ENCODE results near the gene NME5. TPM values are rescaled to one million over a fixed set of nuclear protein-coding genes. Genes with fewer than 3 reads are reported as not detected.

NME5 gene
- total and polyA plus RNA-seq, 2 of the 13 experiments (the other 11 are each of a cell fraction or from before 2014, with no cell fraction given): 0.18 TPM; not detected in 1

GRCh38 chr5:138068742-138069600 is 70.3 kb downstream of the NME5 start (continued):
- TF ChIP-seq MIXL1 (CRISPR knock-in tag; IDR thresholded peaks at IDR 0.05) (no peak), KDM2A (CRISPR knock-in tag; IDR thresholded peaks at IDR 0.05; ENCODE audit: borderline replicate concordance, low read depth) (0 out of 2 replicates have a peak, but pooled peaks have one; percentile 28), SYNCRIP (IDR thresholded peaks at IDR 0.05; ENCODE audit: insufficient read depth, low read depth, low read length) (no peak), NFAT5 (CRISPR knock-in tag; IDR thresholded peaks at IDR 0.05) (no peak), SMYD3 (CRISPR knock-in tag; IDR thresholded peaks at IDR 0.05) (no peak), ZNF574 (CRISPR knock-in tag; IDR thresholded peaks at IDR 0.05) (no peak), SALL1 (CRISPR knock-in tag; IDR thresholded peaks at IDR 0.05) (peak; percentile 16; the same call in 1 of the 2 replicates), POLR2G (IDR thresholded peaks at IDR 0.05; ENCODE audit: low read depth, low read length) (no peak), HOXA5 (CRISPR knock-in tag; IDR thresholded peaks at IDR 0.05) (no peak), SRSF1 (optimal IDR thresholded peaks at IDR 0.05; ENCODE audit: low read depth, low read length) (no peak), SNAI1 (CRISPR knock-in tag; IDR thresholded peaks at IDR 0.05; ENCODE audit: borderline replicate concordance) (no peak), GFI1 (CRISPR knock-in tag; IDR thresholded peaks at IDR 0.05; ENCODE audit: borderline replicate concordance) (no peak), ZNF501 (CRISPR knock-in tag; IDR thresholded peaks at IDR 0.05) (0 out of 2 replicates have a peak, but pooled peaks have one; percentile 17), NFE2 (CRISPR knock-in tag; IDR thresholded peaks at IDR 0.05) (no peak), HNF4G (IDR thresholded peaks at IDR 0.05; ENCODE audit: borderline replicate concordance, low read depth, low read length) (no peak), HNF4G (CRISPR knock-in tag; IDR thresholded peaks at IDR 0.05; ENCODE audit: borderline replicate concordance, low read depth) (no peak), ATF1 (CRISPR knock-in tag; IDR thresholded peaks at IDR 0.05) (no peak)
- TF ChIP-seq, protein P1, sequence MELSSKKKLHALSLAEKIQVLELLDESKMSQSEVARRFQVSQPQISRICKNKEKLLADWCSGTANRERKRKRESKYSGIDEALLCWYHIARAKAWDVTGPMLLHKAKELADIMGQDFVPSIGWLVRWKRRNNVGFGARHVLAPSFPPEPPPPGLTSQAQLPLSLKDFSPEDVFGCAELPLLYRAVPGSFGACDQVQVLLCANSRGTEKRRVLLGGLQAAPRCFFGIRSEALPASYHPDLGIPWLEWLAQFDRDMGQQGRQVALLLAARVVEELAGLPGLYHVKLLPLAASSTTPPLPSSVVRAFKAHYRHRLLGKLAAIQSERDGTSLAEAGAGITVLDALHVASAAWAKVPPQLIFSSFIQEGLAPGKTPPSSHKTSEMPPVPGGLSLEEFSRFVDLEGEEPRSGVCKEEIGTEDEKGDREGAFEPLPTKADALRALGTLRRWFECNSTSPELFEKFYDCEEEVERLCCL (CRISPR knock-in tag; IDR thresholded peaks at IDR 0.05; ENCODE audit: borderline replicate concordance): no peak
